Osteocyte (in vitro differentiated cells): ENCODE measurements around the gene SPATS2. TPM values are rescaled to one million over a fixed set of nuclear protein-coding genes. Genes with fewer than 3 reads are reported as not detected.

Source experiments
- DNase-seq: peaks from one replicate; pipeline ENCODE4 v3.0.0; 2021; ENCODE audit warnings: mixed read lengths; ENCODE audit not compliant: unreplicated experiment; ENCODE audit errors: extremely low spot score
- H3K27ac Mint-ChIP-seq: one replicate; pipeline ENCODE4 v1.8.0; 2021; ENCODE audit warnings: mild to moderate bottlenecking, mixed read lengths; ENCODE audit not compliant: unreplicated experiment
- H3K27me3 Mint-ChIP-seq: one replicate; pipeline ENCODE4 v1.8.0; 2021; ENCODE audit warnings: mixed read lengths; ENCODE audit not compliant: unreplicated experiment
- H3K36me3 Mint-ChIP-seq: one replicate; pipeline ENCODE4 v1.8.0; 2021; ENCODE audit warnings: mixed read lengths; ENCODE audit not compliant: unreplicated experiment
- H3K4me1 Mint-ChIP-seq: one replicate; pipeline ENCODE4 v1.8.0; 2021; ENCODE audit warnings: mixed read lengths; ENCODE audit not compliant: unreplicated experiment
- H3K4me3 Mint-ChIP-seq: one replicate; pipeline ENCODE4 v1.8.0; 2021; ENCODE audit warnings: mild to moderate bottlenecking, moderate library complexity, mixed read lengths; ENCODE audit not compliant: unreplicated experiment
- H3K9me3 Mint-ChIP-seq: one replicate; pipeline ENCODE4 v1.8.0; 2021; ENCODE audit warnings: mixed read lengths; ENCODE audit not compliant: unreplicated experiment
- total RNA-seq: library from RNA; stranded (reverse); gene quantifications from 2 replicates; pipeline ENCODE4 v1.2.1, GENCODE V29; 2021
- TF ChIP-seq, protein P1 (sequence below): fragments of 200-600 bp; sonication (generic); IDR thresholded peaks from 2 replicates; pipeline ENCODE4 v1.5.0; 2021; ENCODE audit warnings: antibody characterized with exemption, mild to moderate bottlenecking, moderate library complexity

The SPATS2 gene
- total RNA-seq, 1 donor from 2014 or later, result 25.6 TPM

DNA sequence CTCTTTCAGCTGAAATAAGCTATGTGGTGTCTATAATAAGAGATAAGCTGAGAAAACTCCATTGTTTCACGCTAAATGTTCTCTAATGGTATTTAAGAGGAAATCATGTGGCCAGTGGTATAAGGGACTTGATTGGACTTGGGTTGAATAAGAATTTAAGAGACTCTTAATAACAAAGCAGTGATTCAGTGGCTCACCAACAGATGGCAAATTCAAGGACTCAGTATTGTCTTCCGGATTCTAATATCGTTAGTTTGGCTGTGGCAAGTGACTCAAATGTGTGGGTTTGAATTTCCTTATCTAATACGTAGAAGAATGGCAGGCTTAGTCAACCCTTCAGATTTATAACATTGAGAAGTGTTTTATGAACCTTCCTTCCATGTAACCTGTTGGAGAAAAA is 122.5 kb downstream of the SPATS2 start:
- H3K4me3 Mint-ChIP-seq, result no peak overlapping the region
- H3K27ac Mint-ChIP-seq, result no peak overlapping the region
- H3K9me3 Mint-ChIP-seq, result no peaks in the 10 kb centered on the region
- TF ChIP-seq, protein P1, sequence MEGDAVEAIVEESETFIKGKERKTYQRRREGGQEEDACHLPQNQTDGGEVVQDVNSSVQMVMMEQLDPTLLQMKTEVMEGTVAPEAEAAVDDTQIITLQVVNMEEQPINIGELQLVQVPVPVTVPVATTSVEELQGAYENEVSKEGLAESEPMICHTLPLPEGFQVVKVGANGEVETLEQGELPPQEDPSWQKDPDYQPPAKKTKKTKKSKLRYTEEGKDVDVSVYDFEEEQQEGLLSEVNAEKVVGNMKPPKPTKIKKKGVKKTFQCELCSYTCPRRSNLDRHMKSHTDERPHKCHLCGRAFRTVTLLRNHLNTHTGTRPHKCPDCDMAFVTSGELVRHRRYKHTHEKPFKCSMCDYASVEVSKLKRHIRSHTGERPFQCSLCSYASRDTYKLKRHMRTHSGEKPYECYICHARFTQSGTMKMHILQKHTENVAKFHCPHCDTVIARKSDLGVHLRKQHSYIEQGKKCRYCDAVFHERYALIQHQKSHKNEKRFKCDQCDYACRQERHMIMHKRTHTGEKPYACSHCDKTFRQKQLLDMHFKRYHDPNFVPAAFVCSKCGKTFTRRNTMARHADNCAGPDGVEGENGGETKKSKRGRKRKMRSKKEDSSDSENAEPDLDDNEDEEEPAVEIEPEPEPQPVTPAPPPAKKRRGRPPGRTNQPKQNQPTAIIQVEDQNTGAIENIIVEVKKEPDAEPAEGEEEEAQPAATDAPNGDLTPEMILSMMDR, result no peak
- no peak for DNase-seq
- peaks cover 6% of the 10 kb centered on the region for H3K4me1 Mint-ChIP-seq
- peaks cover 16% of the 10 kb centered on the region for H3K36me3 Mint-ChIP-seq
- no peaks in the 10 kb centered on the region for H3K27me3 Mint-ChIP-seq

GRCh38 chr12:49491823-49492222 is 124.6 kb downstream of the SPATS2 start:
- Mint-ChIP-seq H3K36me3 (peaks cover 27% of the 10 kb centered on the region), H3K4me3 (no peak overlapping the region), H3K4me1 (peaks cover 6% of the 10 kb centered on the region), H3K27ac (no peak overlapping the region), H3K27me3 (no peaks in the 10 kb centered on the region), H3K9me3 (no peaks in the 10 kb centered on the region)
- TF ChIP-seq, protein P1, result no peak
- DNase-seq, result no peak

DNA sequence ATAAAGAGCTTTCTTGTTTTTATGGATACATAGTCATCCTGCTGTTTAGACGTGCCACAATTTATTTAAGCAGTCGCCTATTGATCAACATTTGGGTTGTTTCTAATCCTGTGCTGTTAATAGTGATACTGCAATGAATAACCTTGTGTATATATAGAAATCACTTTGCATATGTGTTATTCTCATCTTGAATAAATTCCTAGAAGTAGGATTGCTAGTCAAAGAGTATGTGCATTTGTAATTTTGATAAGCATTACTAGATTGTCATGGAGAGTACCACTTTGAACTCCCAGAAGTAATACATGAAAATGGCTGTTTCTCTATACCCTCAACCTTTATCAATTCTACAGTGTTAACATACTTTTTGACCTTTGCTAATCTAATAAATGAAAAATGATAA is 126.6 kb downstream of the SPATS2 start:
- TF ChIP-seq, protein P1, result no peak
- Mint-ChIP-seq H3K9me3 (no peaks in the 10 kb centered on the region), H3K27ac (no peak overlapping the region), H3K4me1 (peaks cover 4% of the 10 kb centered on the region), H3K27me3 (no peaks in the 10 kb centered on the region), H3K4me3 (no peak overlapping the region), H3K36me3 (peaks cover 30% of the 10 kb centered on the region)
- no peak for DNase-seq

GRCh38 chr12:49496417-49497360 is 129.4 kb downstream of the SPATS2 start:
- Mint-ChIP-seq H3K27ac (no peak overlapping the region), H3K4me3 (no peak overlapping the region), H3K9me3 (no peaks in the 10 kb centered on the region), H3K27me3 (no peaks in the 10 kb centered on the region), H3K36me3 (peaks cover 35% of the 10 kb centered on the region), H3K4me1 (no peaks in the 10 kb centered on the region)
- TF ChIP-seq, protein P1, result no peak
- DNase-seq, result no peak

DNA sequence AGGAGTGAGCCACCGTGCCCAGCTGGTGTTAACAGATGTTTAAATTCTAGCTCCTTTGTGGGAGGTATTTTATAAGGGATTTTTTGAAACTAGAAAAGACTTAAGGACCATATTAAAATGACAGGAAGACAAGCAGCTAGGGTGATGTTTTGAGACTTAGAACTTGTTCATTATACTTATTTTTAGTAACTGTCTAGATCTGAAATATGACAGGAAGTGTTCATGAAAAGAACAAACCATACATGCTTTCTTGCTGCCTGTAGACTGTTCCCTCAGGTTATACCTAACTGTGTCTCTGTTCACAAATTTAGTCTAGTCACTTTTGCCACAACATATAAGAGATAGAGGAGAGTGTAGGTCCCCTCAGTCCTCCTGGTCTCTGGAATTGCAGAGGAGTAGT is 134.6 kb downstream of the SPATS2 start:
- no peaks in the 10 kb centered on the region for H3K9me3 Mint-ChIP-seq
- H3K36me3 Mint-ChIP-seq, result peaks cover 25% of the 10 kb centered on the region
- TF ChIP-seq, protein P1, result no peak

More for the DNA sequence above, 134.6 kb downstream of the SPATS2 start:
- H3K4me3 Mint-ChIP-seq, result no peak overlapping the region
- no peak for DNase-seq
- H3K4me1 Mint-ChIP-seq, result peaks cover 6% of the 10 kb centered on the region
- H3K27me3 Mint-ChIP-seq, result no peaks in the 10 kb centered on the region
- H3K27ac Mint-ChIP-seq, result no peak overlapping the region
